Stimulated activated CD4-positive, alpha-beta T cell treated with anti-CD3 and anti-CD28 coated beads, Interleukin-1b, Interleukin-23, amount 100 ng/mL, for 4 hours (primary cell): ENCODE data around the gene SLCO3A1.
"Not testable (repeated sequence)": the region's sequence is repeated elsewhere in the genome, so short reads cannot be mapped to it uniquely, and the experiment has no call there.

Experiments used
- DNase-seq, 2 donors: peaks; one replicate each; pipeline ENCODE4 v3.0.0-alpha.2; 2020; ENCODE audit warnings: low read depth in 2 of 2

The SLCO3A1 gene

DNA sequence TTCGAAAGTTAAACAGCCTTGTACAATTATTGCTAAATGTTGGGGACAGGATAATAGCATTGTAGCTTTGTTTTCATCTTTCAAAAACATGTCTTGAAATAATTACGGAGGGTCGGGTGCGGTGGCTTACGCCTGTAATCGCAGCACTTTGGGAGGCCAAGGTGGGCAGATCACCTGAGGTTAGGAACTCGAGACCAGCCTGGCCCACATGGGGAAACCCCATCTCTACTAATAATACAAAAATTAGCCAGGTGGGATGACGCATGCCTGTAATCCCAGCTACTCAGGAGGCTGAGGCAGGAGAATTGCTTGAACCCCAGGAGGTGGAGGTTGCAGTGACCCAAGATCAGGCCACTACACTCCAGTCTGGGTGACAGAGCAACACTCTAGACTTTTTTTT is 216.7 kb downstream of the SLCO3A1 start:
- DNase-seq, result not testable (repeated sequence)

DNA sequence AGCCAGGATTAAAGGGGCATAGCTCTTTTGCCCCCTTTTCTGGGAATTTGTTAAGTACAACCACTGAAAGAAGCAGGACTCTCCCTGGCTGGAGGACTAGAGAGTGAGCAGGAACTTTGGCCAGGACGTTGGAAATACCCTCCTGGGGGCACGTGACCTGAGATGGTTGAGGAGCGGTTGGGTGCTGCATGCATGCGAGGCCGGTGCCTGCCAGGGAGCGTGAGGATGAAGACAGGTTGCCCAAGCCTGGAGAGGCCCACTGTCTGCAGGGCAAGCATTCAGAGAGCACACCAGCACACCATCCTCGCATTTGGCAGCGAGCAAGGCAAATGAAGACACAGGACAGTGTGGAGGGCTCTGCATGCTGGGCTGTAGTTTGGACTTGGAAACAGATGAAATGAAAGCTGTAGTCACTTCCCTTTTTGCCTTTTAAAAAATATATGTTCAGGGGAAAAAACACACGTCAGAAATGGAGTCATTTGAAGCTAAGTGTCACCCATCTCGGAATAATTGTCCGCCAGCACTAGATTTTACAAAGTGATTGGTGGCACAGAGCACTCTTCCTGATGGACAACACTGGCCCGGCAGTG is 217.6 kb downstream of the SLCO3A1 start:
- no peak for DNase-seq

GRCh38 chr15:92073044-92073785 is 219.7 kb downstream of the SLCO3A1 start:
- no peak for DNase-seq

- DNase-seq, result no peak
These were observed 220.6 kb downstream of the SLCO3A1 start for GRCh38 chr15:92074101-92074500.

DNA sequence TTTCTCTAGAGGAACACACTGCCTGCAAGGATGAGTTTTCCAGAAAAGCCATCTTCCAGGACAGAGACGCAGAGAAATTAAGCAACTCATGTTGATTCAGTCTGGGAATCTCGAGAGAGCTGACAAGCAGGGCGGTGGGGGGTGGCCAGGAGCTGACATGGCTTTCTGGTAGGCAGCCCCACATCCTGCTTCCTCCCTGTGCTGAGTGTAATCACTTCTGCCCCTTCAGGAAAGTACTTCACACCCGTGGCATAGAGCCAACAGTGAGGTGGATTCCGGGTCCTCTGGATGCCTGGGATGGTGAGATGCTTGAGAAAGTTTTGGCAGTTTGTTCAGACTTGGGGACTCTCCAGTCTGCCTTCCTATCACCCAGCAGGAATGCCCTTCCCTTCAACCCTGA is 221.1 kb downstream of the SLCO3A1 start:
- DNase-seq, result no peak

- no peak for DNase-seq
These were observed 222.3 kb downstream of the SLCO3A1 start for GRCh38 chr15:92075764-92076163.

GRCh38 chr15:92076541-92076940 is 223.0 kb downstream of the SLCO3A1 start:
- DNase-seq, result no peak

GRCh38 chr15:92077353-92078085 is 224.0 kb downstream of the SLCO3A1 start:
- peak; percentile 46 to 54 for DNase-seq

- DNase-seq, result no peak
These were observed 224.8 kb downstream of the SLCO3A1 start for GRCh38 chr15:92078270-92078669.

DNA sequence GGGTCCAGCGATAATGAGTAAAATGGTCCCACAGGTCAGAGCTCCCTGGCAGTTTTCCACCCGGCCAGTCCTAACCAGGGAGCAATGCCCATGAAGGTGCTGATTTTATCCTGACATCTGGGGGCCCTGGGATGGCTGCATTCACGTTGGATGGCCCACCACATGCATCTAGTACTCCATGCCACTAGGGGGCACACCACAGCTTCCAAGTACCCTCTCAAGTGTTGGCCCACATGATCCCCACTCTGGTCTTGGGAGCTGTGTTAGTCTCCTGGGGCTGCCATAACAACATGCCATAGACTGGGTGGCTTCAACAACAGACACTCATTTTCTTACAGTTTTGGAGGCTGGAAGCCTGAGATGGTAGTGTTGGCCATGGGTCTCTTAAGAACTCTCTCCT is 225.5 kb downstream of the SLCO3A1 start:
- DNase-seq, result peak in 1 of 2 donors; percentile 10

- no peak for DNase-seq
These were observed 226.2 kb downstream of the SLCO3A1 start for GRCh38 chr15:92079647-92080255.

DNA sequence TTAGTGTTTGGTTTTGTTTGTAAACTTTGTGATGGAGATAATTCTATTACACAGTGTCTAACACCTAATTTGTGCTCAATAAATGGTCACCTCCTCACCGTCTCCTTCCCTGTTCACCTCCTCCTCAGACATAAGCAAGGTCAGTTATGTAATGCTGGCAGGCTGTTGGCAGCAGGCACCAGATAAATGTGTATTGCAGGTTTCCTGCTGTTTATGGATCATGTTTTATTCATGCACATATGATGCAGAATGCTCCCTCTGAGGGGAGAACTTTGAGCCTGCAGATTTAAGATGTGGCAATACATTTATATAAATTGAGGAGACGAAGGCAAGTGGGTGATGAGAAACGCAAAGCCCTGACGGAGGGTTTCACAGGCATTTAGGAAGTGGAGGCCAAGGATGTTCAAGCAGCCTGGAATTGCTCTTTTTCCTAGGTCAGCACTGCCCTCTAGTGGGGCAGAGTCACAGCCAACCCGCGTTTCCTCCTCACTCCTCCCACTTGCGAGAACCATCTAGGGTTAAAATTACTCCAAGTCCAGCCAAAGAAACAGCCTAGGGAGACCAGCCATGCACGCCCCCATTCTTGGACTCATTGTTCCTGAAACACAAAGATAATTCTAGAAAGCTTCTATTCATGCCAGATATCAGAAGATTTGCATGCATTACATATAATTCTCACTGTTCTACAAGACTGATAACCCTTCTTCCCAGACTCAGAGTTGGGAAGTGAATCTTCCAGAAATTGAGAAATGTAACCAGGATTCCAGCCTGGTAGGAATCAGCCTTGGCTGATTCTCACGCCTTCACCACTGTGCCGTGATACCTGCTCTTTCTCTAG is 228.7 kb downstream of the SLCO3A1 start:
- peak; percentile 31 to 41 for DNase-seq

DNA sequence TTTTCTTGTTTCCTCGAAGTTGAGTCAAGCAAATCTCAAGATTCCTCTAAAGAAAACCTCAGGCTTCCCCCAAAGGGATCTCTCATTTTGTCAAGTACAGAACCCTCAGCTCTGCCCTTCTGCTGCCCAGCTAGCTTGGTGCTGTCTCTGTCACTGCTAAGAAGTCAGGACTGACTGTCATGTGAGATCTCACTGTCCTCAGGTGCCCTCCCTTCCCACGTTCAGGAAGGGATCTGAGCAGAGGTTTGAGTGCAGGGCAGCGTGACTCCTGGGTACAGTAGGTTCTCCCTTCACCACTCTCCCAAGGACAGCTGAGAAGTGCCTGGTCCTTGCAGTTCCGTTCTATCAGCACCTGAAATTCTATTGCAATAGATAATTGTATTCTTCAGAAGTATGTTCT is 229.7 kb downstream of the SLCO3A1 start:
- no peak for DNase-seq

DNA sequence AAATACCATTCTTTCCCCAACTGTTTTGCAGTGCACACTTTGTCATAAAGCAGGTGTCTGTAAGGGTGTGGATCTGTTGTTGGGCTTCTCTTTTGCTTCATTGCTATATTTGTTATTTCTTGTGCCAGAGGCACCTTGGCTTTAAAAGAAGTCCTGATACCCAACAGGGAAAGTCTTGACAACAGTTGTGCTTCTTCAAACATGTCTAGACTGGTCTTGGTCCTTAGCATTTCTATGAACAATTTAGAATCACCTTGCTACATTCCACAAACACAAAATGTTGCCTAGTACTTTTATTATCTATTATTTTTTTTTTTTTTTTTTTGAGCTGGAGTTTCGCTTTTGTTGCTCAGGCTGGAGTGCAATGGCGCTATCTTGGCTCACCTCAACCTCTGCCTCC is 233.7 kb downstream of the SLCO3A1 start:
- DNase-seq, result no peak

DNA sequence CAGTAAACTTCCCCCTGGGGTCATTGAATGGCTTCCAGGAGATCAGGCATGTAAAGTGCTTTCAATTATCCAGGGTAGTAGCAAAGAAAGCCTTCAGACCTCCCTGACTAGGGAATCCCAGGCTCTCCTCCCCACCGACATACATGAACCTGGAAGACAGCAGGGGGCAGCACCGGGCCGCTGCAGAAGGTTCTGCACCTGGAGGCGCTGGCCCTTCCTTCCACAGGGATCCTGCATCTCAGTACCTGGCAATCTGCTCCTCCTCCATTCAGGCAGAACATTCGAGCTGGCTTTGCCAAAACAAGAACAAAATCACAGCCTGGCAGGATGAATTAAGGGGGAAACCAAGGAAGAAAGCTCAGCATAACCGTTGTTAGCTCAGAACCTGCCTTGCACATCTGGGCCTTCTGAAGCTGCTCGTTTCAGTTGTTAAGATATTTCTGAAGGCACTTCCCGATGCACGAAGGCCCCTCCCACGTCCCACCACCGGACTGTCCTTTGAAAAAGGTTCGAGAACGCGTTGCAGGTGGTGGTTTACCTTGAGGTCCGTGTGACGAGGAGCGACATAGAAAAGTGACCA is 237.7 kb downstream of the SLCO3A1 start:
- no peak for DNase-seq

DNA sequence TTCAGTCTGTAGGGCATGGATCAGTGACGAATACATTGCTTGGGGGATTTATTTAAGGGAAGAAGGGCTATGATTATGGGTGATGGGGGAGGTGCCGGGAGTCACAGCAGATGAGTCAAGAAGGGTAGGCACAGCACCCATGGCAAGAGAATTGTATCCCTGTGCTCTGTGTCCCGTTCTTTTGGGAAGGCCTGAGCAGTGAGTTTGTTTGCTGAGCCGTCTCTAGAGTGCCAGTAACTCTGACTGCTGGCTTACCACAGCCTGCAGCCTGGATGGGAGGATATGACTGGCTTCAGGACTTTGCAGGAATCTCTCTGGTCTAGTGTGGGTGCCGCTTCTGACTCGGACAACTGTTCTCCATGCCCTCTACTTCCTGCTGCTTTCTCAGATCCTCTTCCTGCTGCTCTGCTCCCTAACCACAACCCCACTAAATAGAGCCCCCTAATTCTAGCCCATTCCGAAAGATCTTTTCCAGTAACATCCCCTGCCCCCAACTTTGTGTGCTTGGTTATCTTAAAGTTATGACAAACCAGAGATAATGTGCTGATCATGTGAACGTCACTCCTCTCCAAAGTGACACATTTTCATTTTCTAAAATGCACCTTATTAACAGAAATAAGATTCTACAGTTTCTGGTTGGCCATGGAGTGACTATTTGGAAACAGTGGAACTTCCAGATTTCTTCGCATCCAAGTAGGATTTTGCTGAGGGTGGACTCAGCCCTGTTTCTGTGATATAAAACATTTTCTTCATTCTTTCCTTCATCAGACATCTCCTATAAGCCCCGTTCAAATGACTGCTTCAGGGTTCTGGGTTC is 239.0 kb downstream of the SLCO3A1 start:
- no peak for DNase-seq

GRCh38 chr15:92095693-92096092 is 242.2 kb downstream of the SLCO3A1 start:
- DNase-seq, result no peak

DNA sequence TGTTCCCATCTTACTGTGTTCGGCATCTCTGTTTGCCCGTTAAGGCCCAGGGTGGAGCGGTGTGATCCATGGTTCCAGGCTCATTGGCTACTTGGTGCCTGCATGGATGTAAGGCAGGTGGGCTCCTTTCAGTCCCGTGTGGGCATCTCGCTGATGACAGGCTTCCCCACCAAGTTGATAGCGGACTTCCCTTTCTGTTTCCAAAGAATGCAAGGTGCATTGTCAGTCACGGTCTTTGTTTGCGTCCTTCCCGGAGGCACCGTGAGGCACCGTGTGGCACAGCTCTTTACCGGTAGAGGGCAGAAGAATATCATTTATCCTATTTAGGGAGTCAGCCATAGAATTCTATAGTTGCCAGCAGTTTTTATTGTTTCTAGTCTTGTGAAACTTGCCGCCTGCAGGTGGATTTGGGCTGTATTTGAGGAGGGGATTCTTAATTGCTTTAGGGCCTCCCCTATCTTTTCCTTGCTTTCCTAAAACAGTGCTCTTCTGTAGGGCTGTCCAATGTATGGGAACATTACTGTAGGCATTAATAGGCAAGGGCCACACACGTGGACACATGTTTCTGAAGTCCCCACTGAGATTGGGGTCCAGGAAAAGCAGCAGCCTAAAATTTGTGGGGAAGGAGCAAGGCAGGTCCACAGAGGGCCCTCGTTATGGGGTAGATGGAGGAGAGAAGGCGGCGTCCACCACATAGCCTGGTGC is 244.1 kb downstream of the SLCO3A1 start:
- peak in 1 of 2 donors; percentile 12 for DNase-seq

GRCh38 chr15:92098869-92099268 is 245.4 kb downstream of the SLCO3A1 start:
- no peak for DNase-seq

GRCh38 chr15:92100301-92100700 is 246.8 kb downstream of the SLCO3A1 start:
- no peak for DNase-seq
